Fibroblast of lung (primary cell): ENCODE results near the gene FAM3D. TPM values are rescaled to one million over a fixed set of nuclear protein-coding genes. Genes with fewer than 3 reads are reported as not detected.
A peak's percentile ranks its signal among the peaks of the same experiment; 100 is the strongest.

Experiments
- DNase-seq, 2 donors: peaks; one replicate each; pipeline versions ENCODE4 v3.0.0 to v3.0.0-alpha.2; 2010; ENCODE audit warnings: low read depth in 2 of 2
- H2AFZ ChIP-seq: 2 replicates; pipeline ENCODE4 v1.5.1; 2012; ENCODE audit warnings: low read length, control low read depth, inconsistent platforms
- H3K27ac ChIP-seq: 2 replicates; pipeline ENCODE4 v1.5.1; 2011; ENCODE audit warnings: low read length, control low read depth; ENCODE audit not compliant: insufficient read depth
- H3K27me3 ChIP-seq: 2 replicates; pipeline ENCODE4 v1.5.1; 2011; ENCODE audit warnings: mild to moderate bottlenecking, low read length; ENCODE audit not compliant: control insufficient read depth, insufficient read depth
- H3K36me3 ChIP-seq: 2 replicates; pipeline ENCODE4 v1.5.1; 2011; ENCODE audit warnings: low read length; ENCODE audit not compliant: control insufficient read depth, insufficient read depth
- H3K4me1 ChIP-seq: 2 replicates; pipeline ENCODE4 v1.5.1; 2011; ENCODE audit warnings: low read length; ENCODE audit not compliant: control insufficient read depth, insufficient read depth; ENCODE audit errors: extremely low read depth
- H3K4me2 ChIP-seq: 2 replicates; pipeline ENCODE4 v1.5.1; 2011; ENCODE audit warnings: low read length, control low read depth; ENCODE audit not compliant: insufficient read depth; ENCODE audit errors: extremely low read depth
- H3K4me3 ChIP-seq, 4 experiments: fragments of 200-600 bp in 1 of 4; sonication (generic) in 1 of 4; replicated peaks in 1 of 4; 2 replicates each; pipeline ENCODE4 v1.5.1; 2011 to 2016; ENCODE audit warnings: low read length in 4 of 4, low read depth in 3 of 4, mild to moderate bottlenecking in 3 of 4, control low read depth in 2 of 4, inconsistent platforms in 1 of 4, mixed read lengths in 1 of 4; ENCODE audit not compliant: insufficient read depth in 1 of 4; ENCODE audit errors: control extremely low read depth in 1 of 4
- H3K79me2 ChIP-seq: 2 replicates; pipeline ENCODE4 v1.5.1; 2012; ENCODE audit warnings: mild to moderate bottlenecking, low read length, inconsistent platforms; ENCODE audit not compliant: control insufficient read depth, insufficient read depth
- H3K9ac ChIP-seq: 2 replicates; pipeline ENCODE4 v1.5.1; 2011; ENCODE audit warnings: mild to moderate bottlenecking, low read length, control low read depth; ENCODE audit not compliant: insufficient read depth
- H3K9me3 ChIP-seq: 2 replicates; pipeline ENCODE4 v1.5.1; 2012; ENCODE audit warnings: low read depth, low read length; ENCODE audit not compliant: control insufficient read depth, insufficient read depth
- H4K20me1 ChIP-seq: 2 replicates; pipeline ENCODE4 v1.5.1; 2011; ENCODE audit warnings: low read length; ENCODE audit not compliant: control insufficient read depth, insufficient read depth; ENCODE audit errors: extremely low read depth
- CTCF ChIP-seq, 2 donors: IDR thresholded peaks in 1 of 2; conservative IDR thresholded peaks in 1 of 2; 1 replicate in 1 of 2; 2 replicates in 1 of 2; pipeline ENCODE4 v1.5.1; 2011 to 2012; ENCODE audit warnings: low read length in 2 of 2, control low read depth in 1 of 2, inconsistent platforms in 1 of 2, low read depth in 1 of 2, mild to moderate bottlenecking in 1 of 2
- EZH2 ChIP-seq: IDR thresholded peaks from 2 replicates; pipeline ENCODE4 v1.5.1; 2012; ENCODE audit warnings: low read length, control low read depth, mild to moderate bottlenecking; ENCODE audit errors: missing control alignments
- polyA plus RNA-seq, 2 donors: library from polyadenylated mRNA; depleted of rRNA in 1 of 2; stranded (reverse) in 1 of 2; unstranded in 1 of 2; fragments of >200 nt; gene quantifications; 2 replicates each; pipeline ENCODE4 v1.2.1, GENCODE V29; 2011 to 2012; ENCODE audit warnings: missing spikeins in 1 of 2
- total RNA-seq: library from RNA; depleted of rRNA; stranded (reverse); fragments of >200 nt; gene quantifications from 2 replicates; pipeline ENCODE4 v1.2.1, GENCODE V29; 2014

The FAM3D gene
- total and polyA plus RNA-seq, 2 donors (not counting 1 experiment from before 2014, with no cell fraction given): not detected

GRCh38 chr3:58642846-58643245, 23.7 kb downstream of the FAM3D start:
- peaks cover 2% of the 10 kb centered on the region for H3K27me3 ChIP-seq
- no peaks in the 10 kb centered on the region for H3K36me3 ChIP-seq
- no peak overlapping the region for H2AFZ ChIP-seq
- no peak overlapping the region for H3K9ac ChIP-seq
- no peak for TF ChIP-seq EZH2
- no peak for TF ChIP-seq CTCF (conservative IDR thresholded peaks at IDR 0.05 in 1 of 2, IDR thresholded peaks at IDR 0.05 in 1 of 2; ENCODE audit: low read depth in 1 of 2, low read length in 2 of 2)
- H3K27ac ChIP-seq: no peak overlapping the region
- H3K4me3 ChIP-seq: no peak overlapping the region
- no peak overlapping the region for H3K4me2 ChIP-seq
- no peaks in the 10 kb centered on the region for H4K20me1 ChIP-seq
- H3K79me2 ChIP-seq: no peaks in the 10 kb centered on the region
- DNase-seq: no peak
- peaks cover 6% of the 10 kb centered on the region for H3K4me1 ChIP-seq
- H3K9me3 ChIP-seq: no peaks in the 10 kb centered on the region

- Histone ChIP-seq H3K4me2 (no peak overlapping the region), H3K4me3 (no peak overlapping the region), H3K4me1 (peaks cover 6% of the 10 kb centered on the region), H3K27ac (no peak overlapping the region), H3K79me2 (no peaks in the 10 kb centered on the region), H2AFZ (peak overlapping the region; percentile 44), H3K9me3 (no peaks in the 10 kb centered on the region), H4K20me1 (no peaks in the 10 kb centered on the region), H3K36me3 (no peaks in the 10 kb centered on the region), H3K9ac (no peak overlapping the region), H3K27me3 (no peaks in the 10 kb centered on the region)
- peak; percentile 67 to 70 for DNase-seq
- TF ChIP-seq EZH2 (no peak), CTCF (conservative IDR thresholded peaks at IDR 0.05 in 1 of 2, IDR thresholded peaks at IDR 0.05 in 1 of 2; ENCODE audit: low read depth in 1 of 2, low read length in 2 of 2) (peak; percentile 95 to 96)
Observed at GRCh38 chr3:58640700-58641372, 25.7 kb downstream of the FAM3D start.

GRCh38 chr3:58639842-58640241, 26.7 kb downstream of the FAM3D start:
- Histone ChIP-seq H3K79me2 (no peaks in the 10 kb centered on the region), H3K9ac (no peak overlapping the region), H4K20me1 (no peaks in the 10 kb centered on the region), H3K4me2 (no peak overlapping the region), H3K4me3 (no peak overlapping the region), H2AFZ (no peak overlapping the region), H3K27ac (no peak overlapping the region), H3K27me3 (no peaks in the 10 kb centered on the region), H3K9me3 (no peaks in the 10 kb centered on the region), H3K4me1 (peaks cover 6% of the 10 kb centered on the region), H3K36me3 (no peaks in the 10 kb centered on the region)
- no peak for TF ChIP-seq CTCF (conservative IDR thresholded peaks at IDR 0.05 in 1 of 2, IDR thresholded peaks at IDR 0.05 in 1 of 2; ENCODE audit: low read depth in 1 of 2, low read length in 2 of 2)
- no peak for TF ChIP-seq EZH2
- DNase-seq: no peak
